ENCODE data around the gene HAS3.

DNA sequence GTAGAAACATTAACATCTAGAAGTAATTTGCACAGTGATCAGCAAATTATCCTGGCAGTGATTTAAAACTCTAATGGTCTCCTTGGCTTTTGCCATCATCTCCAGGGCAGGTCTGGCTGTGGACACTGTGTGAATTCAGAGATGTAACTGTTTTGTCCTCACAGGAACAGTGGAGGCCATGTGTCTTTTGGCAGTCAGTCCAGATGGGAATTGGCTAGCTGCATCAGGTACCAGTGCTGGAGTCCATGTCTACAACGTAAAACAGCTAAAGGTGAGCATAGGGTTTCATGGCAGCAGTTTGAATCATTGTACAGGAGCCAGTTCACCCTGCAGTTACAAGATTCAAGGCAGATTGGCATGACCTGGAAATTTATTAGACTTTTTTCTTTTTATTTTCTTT, 54.7 kb downstream of the HAS3 start:
- TF ChIP-seq POLR2A (IDR thresholded peaks at IDR 0.05), result no peak
- TF ChIP-seq, protein P1, sequence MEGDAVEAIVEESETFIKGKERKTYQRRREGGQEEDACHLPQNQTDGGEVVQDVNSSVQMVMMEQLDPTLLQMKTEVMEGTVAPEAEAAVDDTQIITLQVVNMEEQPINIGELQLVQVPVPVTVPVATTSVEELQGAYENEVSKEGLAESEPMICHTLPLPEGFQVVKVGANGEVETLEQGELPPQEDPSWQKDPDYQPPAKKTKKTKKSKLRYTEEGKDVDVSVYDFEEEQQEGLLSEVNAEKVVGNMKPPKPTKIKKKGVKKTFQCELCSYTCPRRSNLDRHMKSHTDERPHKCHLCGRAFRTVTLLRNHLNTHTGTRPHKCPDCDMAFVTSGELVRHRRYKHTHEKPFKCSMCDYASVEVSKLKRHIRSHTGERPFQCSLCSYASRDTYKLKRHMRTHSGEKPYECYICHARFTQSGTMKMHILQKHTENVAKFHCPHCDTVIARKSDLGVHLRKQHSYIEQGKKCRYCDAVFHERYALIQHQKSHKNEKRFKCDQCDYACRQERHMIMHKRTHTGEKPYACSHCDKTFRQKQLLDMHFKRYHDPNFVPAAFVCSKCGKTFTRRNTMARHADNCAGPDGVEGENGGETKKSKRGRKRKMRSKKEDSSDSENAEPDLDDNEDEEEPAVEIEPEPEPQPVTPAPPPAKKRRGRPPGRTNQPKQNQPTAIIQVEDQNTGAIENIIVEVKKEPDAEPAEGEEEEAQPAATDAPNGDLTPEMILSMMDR (IDR thresholded peaks at IDR 0.05), result no peak
- TF ChIP-seq POLR2AphosphoS5 (IDR thresholded peaks at IDR 0.05), result no peak
